ENCODE measurements around the gene HACD1.
A peak's percentile ranks its signal among the peaks of the same experiment; 100 is the strongest.

The HACD1 gene, protein sequence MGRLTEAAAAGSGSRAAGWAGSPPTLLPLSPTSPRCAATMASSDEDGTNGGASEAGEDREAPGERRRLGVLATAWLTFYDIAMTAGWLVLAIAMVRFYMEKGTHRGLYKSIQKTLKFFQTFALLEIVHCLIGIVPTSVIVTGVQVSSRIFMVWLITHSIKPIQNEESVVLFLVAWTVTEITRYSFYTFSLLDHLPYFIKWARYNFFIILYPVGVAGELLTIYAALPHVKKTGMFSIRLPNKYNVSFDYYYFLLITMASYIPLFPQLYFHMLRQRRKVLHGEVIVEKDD

GRCh38 chr10:17617031-17617911 lies at the start of gene HACD1:
HACD1 (minus strand) TSS chr10:17617374; CDS start chr10:17617339, 35 bp downstream.
- DNase-seq = peak; percentile 64

- no peak for DNase-seq
Observed at GRCh38 chr10:17665747-17666146, 48.6 kb upstream of the HACD1 start.

GRCh38 chr10:17663450-17663849 lies 46.3 kb upstream of the HACD1 start:
- no peak for DNase-seq

- DNase-seq = no peak
Observed at GRCh38 chr10:17662193-17663138, 45.3 kb upstream of the HACD1 start.

DNA sequence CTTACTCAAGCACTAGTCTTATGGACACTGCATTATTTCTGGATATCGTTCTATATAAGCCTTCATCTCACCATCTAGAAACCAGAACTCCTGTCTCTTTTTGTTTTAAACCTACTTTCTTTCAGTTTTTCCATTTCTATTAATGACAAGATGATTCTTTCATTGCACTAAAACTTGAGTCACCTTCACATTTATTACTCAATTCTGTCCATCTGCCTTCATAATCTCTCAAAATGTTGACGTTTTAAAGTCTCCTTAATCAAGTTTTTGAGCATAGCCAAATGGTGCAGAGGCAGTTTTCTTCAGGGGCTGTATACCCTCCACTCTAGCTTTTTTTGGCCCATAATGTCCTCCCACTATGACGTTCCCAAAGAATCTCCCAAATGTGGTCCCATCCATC lies 44.3 kb upstream of the HACD1 start:
- no peak for DNase-seq

GRCh38 chr10:17660921-17661320 lies 43.7 kb upstream of the HACD1 start:
- no peak for DNase-seq

DNA sequence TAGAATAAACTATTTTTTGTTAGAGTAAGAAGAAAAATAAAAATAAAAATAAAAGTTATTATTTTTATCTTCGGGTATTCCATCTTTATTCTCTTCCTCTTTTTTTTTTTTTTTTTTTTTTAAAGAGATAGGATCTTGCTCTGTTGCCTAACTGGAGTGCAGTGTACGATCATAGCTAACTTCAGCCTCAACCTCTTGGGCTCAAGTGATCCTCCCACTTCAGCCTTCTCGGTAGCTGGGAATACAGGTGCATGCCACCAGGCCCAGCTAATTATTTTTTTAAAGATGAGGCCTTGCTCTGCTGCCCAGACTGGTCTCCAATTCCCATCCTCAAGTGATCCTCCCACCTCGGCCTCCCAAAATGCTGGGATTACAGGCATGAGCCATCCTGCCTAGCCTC lies 42.2 kb upstream of the HACD1 start:
- no peak for DNase-seq

- no peak for DNase-seq
Observed at GRCh38 chr10:17657103-17657500, 39.9 kb upstream of the HACD1 start.

DNA sequence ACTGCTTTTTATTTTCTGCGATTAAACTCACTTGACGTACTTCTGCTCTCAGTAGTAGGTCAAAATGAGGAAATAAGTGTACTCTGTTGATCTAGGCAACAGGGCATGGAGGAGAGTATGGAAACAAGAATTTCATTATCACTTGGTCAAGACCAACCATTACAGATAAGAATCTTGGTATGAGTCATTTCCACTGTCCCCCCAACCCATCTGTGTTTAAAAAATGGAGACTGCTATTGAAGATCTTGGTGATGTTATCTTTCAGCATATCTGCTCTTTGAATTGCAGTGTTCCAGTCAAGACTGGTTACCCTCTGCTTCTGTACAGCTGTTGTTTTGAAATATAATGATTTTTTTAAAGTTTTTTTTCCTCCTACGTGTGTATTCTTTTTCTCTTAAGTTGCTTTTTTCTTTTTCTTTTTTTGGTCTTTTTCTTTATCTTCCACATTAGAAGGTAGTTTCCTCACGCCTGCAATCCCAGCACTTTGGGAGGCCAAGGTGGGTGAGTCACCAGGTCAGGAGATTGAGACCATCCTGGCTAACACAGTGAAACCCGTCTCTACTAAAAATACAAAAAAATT lies 38.5 kb upstream of the HACD1 start:
- peak; percentile 67 for DNase-seq

DNA sequence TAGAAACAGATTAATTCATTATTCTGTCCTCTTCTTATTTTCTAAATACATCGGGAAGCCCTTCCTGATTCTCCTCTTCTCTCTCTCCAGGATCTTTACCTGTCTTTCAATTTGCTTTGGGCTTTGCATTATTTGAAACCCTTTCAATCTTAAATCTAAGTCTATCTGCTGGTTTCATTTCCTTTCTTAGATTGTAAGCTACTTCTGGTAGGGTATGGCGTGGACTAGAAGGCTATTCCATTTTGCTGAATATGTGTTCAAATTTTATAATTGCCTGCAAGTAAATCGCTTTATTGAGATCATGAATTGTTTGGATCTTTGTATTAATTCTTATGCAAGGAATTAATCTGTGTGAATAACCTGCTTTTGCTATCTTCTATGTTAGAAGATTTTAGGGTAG lies 37.8 kb upstream of the HACD1 start:
- no peak for DNase-seq

- no peak for DNase-seq
Observed at GRCh38 chr10:17652585-17652984, 35.4 kb upstream of the HACD1 start.

DNA sequence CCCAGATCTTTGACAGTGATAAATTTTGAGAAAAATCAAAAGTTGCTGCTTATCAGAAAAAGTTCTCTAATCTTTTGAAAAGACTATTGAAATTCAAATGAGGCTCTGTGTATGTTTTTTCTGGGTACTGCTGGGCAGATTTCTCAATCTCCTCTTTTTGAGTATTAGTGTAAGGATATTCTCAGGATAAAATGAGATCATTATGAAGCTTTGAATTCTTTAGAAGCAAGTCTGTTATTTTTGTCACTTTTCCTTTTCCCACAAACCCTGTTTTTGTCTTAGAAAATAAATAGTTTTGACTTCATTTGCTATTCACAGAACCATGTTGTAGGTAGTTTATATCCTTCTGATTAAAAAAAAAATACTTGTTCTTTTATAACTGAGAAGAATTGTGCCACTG lies 34.7 kb upstream of the HACD1 start:
- DNase-seq = no peak

GRCh38 chr10:17650416-17650815 lies 33.2 kb upstream of the HACD1 start:
- no peak for DNase-seq

DNA sequence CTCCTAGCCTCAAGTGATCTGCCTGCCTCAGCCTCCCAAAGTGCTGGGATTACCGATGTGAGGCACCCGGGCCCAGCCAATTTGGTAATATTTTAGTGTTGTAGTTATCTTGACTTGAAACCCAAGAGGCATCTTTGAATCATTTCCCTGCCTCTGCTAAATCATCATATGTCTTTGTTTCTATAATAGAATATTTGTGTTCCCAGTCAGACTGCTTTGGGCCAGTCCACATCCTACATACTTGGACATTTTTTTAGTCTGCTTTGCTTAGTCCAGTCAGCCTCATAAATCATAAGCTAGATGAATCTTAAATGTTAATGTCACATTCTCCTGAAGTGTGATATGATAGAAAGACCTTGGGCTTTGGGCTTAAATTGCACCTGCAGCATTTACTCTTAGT lies 32.7 kb upstream of the HACD1 start:
- no peak for DNase-seq

- DNase-seq = no peak
Observed at GRCh38 chr10:17649052-17649451, 31.9 kb upstream of the HACD1 start.

GRCh38 chr10:17648243-17649035 lies 31.3 kb upstream of the HACD1 start:
- peak; percentile 67 for DNase-seq

GRCh38 chr10:17647326-17647725 lies 30.2 kb upstream of the HACD1 start:
- no peak for DNase-seq

GRCh38 chr10:17645621-17646345 lies 28.6 kb upstream of the HACD1 start:
- DNase-seq = peak; percentile 79

DNA sequence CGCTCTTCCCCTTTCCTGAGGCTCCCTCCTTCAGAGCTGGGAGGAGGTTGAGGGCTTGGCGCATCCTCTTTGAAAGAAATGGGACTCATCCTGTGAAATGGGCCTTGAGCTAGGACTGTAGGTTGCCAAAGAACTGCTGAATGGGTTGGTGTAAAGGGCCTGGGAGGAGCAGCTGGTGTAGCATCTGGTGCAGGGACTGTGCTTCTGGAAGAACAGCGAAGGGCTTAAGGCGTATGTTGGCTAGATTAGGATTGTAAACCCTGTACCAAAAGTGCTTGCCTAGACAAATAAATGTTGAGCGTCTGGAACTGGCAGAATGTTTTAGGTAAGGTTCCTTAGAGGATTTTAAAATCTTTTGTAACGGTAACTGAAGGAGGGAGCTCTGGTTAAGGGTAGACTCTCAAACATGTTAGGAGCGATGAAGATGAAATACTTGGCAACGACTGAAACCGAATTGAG lies 27.3 kb upstream of the HACD1 start:
- peak; percentile 36 for DNase-seq

DNA sequence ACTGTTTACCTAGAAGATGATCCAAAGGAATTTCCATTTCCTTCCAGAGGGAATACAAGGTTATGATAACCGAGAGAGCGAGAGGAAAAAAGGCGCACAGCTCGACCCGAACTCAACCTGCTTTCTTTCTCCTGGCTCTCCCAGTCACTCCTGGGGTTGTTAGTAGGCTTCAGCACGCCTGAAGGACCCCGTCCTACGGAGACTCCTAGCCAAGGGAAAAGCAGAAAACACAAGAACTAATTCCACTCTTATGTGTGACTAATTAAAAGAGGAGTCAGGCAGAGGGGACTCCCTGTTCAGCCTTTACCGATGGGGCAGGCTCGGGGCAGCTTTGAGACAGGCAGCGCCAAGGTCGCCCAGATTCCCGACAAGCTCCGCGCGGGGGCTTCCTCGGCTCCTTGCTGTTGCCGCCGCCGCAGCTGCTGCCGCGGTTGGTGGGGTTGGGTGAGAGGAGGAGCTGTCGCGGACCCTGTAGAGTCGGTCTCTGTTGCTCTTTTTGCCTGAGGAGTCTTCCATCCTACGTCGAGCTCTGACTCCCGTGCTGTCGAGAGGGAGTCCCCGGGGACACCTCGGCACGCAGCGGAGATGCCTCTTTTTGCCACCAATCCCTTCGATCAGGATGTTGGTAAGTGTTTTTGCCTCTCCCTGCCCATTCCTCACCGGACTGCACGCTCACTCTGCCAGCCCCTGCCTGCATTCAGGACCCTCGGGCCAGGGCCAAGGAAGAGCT lies 26.7 kb upstream of the HACD1 start, which contains the start of gene STAM:
STAM (plus strand) TSS at position 397 of the 730 bp plus-strand sequence; CDS start at position 586, 189 bp downstream.
- peak; percentile 94 for DNase-seq
